ENCODE measurements around the gene HTR3D. TPM values are rescaled to one million over a fixed set of nuclear protein-coding genes. Genes with fewer than 3 reads are reported as not detected.

The HTR3D gene
- total and polyA plus RNA-seq, 11 donors: not detected

DNA sequence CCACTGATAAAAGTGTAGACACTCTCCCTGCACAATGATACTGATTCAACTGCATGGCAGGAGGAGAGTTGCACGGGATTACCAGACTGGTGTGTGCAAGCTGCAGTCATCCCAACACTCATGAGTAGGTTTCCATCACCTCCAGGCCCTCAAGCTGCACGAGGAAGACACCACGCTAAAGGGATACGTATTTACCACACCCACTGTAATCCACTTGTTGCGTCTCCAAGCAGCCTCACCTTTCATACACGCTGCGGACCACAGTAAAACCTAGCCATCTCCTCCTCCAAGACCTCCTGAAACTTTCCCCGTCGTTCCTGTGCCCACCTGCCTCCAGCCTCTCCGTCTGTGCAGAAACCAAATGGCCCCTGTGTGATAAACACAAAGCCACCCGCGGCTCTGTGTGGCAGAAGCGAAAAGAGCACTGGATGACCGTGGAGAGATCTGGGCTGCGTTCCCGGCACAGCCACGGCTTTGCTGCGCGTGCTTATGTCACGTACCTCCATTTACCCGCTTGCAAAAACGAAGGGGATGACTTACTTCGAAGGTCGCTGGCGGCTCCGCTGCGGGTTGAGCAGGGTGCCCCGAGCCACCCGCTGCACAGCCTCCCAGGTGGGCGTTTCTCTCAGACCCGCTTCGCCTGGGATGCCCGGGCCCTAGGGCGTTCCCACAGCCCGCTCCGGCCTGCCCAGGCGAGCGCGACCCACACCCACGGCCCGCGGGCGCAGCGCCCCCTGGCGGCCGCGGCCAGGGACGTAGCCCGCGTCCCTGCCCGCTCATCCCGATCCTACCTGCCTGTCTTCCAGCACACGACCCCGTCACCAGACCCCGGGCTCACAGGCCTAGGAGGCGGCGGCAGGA is 14.5 kb upstream of the HTR3D start:
- intact Hi-C loops (cut with DNase I): loop anchor here in 8 of 10 donors (2.0 to 10.0 kb wide), 9 partner anchors 115 to 280 kb away; partner anchors contain the start of genes ALG3 (in 4 of the 8), EEF1AKMT4 (in 4 of the 8), EIF2B5 (in 3 of the 8) and PSMD2 (in 1 of the 8)
- Histone ChIP-seq H3K27me3 (no peaks in the 10 kb centered on the region), H3K9me3 (no peaks in the 10 kb centered on the region), H3K4me1 (peaks cover 0 to 33% (median 15%) of the 10 kb centered on the region in 12 donors), H3K4me3 (peak overlapping the region; percentile 59 to 99 (median 89)), H3K27ac (peak overlapping the region in 11 of 12 donors; percentile 80 to 93 (median 84)), H3K36me3 (peaks cover 0 to 20% (median 18%) of the 10 kb centered on the region in 9 donors)
- TF ChIP-seq POLR2A (IDR thresholded peaks at IDR 0.05): no peak
- TF ChIP-seq, protein P1, sequence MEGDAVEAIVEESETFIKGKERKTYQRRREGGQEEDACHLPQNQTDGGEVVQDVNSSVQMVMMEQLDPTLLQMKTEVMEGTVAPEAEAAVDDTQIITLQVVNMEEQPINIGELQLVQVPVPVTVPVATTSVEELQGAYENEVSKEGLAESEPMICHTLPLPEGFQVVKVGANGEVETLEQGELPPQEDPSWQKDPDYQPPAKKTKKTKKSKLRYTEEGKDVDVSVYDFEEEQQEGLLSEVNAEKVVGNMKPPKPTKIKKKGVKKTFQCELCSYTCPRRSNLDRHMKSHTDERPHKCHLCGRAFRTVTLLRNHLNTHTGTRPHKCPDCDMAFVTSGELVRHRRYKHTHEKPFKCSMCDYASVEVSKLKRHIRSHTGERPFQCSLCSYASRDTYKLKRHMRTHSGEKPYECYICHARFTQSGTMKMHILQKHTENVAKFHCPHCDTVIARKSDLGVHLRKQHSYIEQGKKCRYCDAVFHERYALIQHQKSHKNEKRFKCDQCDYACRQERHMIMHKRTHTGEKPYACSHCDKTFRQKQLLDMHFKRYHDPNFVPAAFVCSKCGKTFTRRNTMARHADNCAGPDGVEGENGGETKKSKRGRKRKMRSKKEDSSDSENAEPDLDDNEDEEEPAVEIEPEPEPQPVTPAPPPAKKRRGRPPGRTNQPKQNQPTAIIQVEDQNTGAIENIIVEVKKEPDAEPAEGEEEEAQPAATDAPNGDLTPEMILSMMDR (IDR thresholded peaks at IDR 0.05): peak; percentile 88 to 99 (median 96)
- peak; percentile 53 to 87 (median 82) for ATAC-seq
- whole genome bisulfite sequencing, 4 donors: 6 to 13% (median 8%) methylated on average over 35 to 57 of the region's 57 CpGs
- DNase-seq: peak; percentile 53 to 88 (median 68)

DNA sequence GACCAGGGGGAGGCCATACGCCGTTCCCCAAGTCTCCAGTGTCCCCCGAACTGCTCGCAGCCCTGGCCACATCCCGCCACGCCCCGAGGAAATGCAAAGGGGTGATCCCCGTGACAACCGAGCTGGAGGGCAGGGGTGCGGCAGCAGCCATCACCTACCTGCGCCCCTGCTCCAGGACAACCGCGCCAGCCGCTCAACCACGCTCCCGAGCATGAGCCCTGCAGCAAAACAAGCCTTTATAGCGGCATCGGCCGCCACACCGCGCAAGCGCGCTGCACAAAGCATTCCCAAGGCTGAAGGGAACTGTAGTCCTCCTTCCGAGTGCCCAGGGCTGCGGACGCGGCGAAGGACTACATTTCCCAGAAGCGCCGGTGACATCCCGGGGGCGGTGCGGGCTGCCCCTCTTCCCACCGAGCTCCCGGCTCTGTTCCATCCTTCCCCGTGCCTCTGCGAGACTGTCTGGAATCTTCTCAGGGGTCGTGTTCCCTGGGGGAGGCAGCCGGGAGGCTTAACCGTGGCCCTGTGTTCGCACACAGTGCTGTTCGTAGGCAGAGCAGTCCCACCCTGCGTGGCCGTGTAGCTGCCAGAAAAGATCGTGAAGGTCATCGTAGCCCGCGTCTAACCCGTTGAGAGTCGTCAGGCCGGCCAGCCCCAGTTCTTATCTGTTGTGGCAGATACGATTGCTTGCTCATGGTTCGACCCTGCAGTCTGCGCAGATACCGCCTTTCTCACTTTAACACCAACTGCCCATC is 13.7 kb upstream of the HTR3D start, which contains the start of gene ABCC5:
TSS of gene ABCC5 (minus strand) at position 213 of the 752 bp plus-strand sequence. CDS start 3,492 bp downstream, outside the sequence.
- no peaks in the 10 kb centered on the region for H3K9me3 ChIP-seq
- intact Hi-C loops (cut with DNase I): loop anchor here in 8 of 10 donors (2.0 to 10.0 kb wide), 9 partner anchors 114 to 279 kb away; partner anchors contain the start of genes ALG3 (in 4 of the 8), EEF1AKMT4 (in 4 of the 8), EIF2B5 (in 4 of the 8) and PSMD2 (in 1 of the 8)

GRCh38 chr3:184018424-184018973 is 13.0 kb upstream of the HTR3D start:
- peak overlapping the region; percentile 59 to 99 (median 89) for H3K4me3 ChIP-seq
- H3K27ac ChIP-seq: peak overlapping the region; percentile 71 to 93 (median 84)
- no peak for DNase-seq
- peaks cover 0 to 27% (median 15%) of the 10 kb centered on the region in 12 donors for H3K4me1 ChIP-seq
- intact Hi-C loops (cut with DNase I): loop anchor here in 7 of 10 donors (2.0 to 10.0 kb wide), 8 partner anchors 114 to 279 kb away; partner anchors contain the start of genes ALG3 (in 4 of the 7), EEF1AKMT4 (in 4 of the 7), EIF2B5 (in 3 of the 7) and PSMD2 (in 1 of the 7)
- no peak for ATAC-seq
- H3K36me3 ChIP-seq: peaks cover 0 to 8% (median 6%) of the 10 kb centered on the region in 9 donors
- TF ChIP-seq, protein P1 (IDR thresholded peaks at IDR 0.05): no peak
- TF ChIP-seq POLR2A (IDR thresholded peaks at IDR 0.05): no peak
- H3K27me3 ChIP-seq: no peaks in the 10 kb centered on the region
- 88 to 92% (median 90%) methylated on average over 21 of the region's 21 CpGs for WGBS, 4 donors
- H3K9me3 ChIP-seq: no peaks in the 10 kb centered on the region

More for the DNA sequence above, 13.7 kb upstream of the HTR3D start, which contains the start of gene ABCC5:
- Histone ChIP-seq H3K36me3 (peaks cover 0 to 12% (median 10%) of the 10 kb centered on the region in 9 donors), H3K4me3 (peak within 1 kb of the TSS; percentile 59 to 99 (median 89)), H3K27ac (peak within 1 kb of the TSS; percentile 71 to 93 (median 84)), H3K27me3 (no peaks in the 10 kb centered on the region), H3K4me1 (peaks cover 0 to 29% (median 15%) of the 10 kb centered on the region in 12 donors)
- peak; percentile 96 to 98 (median 98) for ATAC-seq
- TF ChIP-seq, protein P1 (IDR thresholded peaks at IDR 0.05): peak in 9 of 12 donors; percentile 3 to 54 (median 41)
- TF ChIP-seq POLR2A (IDR thresholded peaks at IDR 0.05): peak in 1 of 2 donors; percentile 67
- peak; percentile 94 to 97 (median 96) for DNase-seq
- 0 to 1% (median 0%) methylated on average over 32 to 55 of the region's 55 CpGs for WGBS, 4 donors

Measured in heart left ventricle (tissue), 16 donors.